Liver (tissue), 9 donors: Measurements from ENCODE around the gene CDH4. TPM values are rescaled to one million over a fixed set of nuclear protein-coding genes. Genes with fewer than 3 reads are reported as not detected.

Source experiments
- DNase-seq: peaks from one replicate; pipeline ENCODE4 v3.0.0-alpha.2; 2017; ENCODE audit warnings: low spot score
- H3K27ac ChIP-seq, 2 donors: one replicate each; pipeline ENCODE4 v1.7.0; 2013; ENCODE audit warnings: inconsistent platforms in 2 of 2, low read length in 2 of 2, control low read depth in 1 of 2, low read depth in 1 of 2, mild to moderate bottlenecking in 1 of 2
- H3K27me3 ChIP-seq, 4 donors: one replicate each; pipeline versions ENCODE4 v1.6.1 to v1.7.0; 2013; ENCODE audit warnings: low read length in 3 of 4, inconsistent platforms in 1 of 4, mild to moderate bottlenecking in 1 of 4, moderate library complexity in 1 of 4; ENCODE audit not compliant: control insufficient read depth in 4 of 4, insufficient read depth in 4 of 4
- H3K36me3 ChIP-seq, 4 donors: one replicate each; pipeline versions ENCODE4 v1.6.1 to v1.7.0; 2013; ENCODE audit warnings: low read length in 3 of 4, mild to moderate bottlenecking in 3 of 4, low read depth in 1 of 4, moderate library complexity in 1 of 4; ENCODE audit not compliant: control insufficient read depth in 4 of 4, insufficient read depth in 3 of 4
- H3K4me1 ChIP-seq, 4 donors: one replicate each; pipeline versions ENCODE4 v1.6.1 to v1.7.0; 2013; ENCODE audit warnings: low read length in 3 of 4, mild to moderate bottlenecking in 3 of 4, moderate library complexity in 1 of 4; ENCODE audit not compliant: control insufficient read depth in 4 of 4, insufficient read depth in 4 of 4
- H3K4me3 ChIP-seq, 3 donors: one replicate each; pipeline versions ENCODE4 v1.6.1 to v1.7.0; 2013; ENCODE audit warnings: low read length in 3 of 3, control low read depth in 1 of 3, low read depth in 1 of 3, mild to moderate bottlenecking in 1 of 3
- H3K9ac ChIP-seq, 2 donors: one replicate each; pipeline ENCODE4 v1.7.0; 2013; ENCODE audit warnings: low read length in 2 of 2, mild to moderate bottlenecking in 2 of 2, moderate library complexity in 2 of 2, control low read depth in 1 of 2, low read depth in 1 of 2
- H3K9me3 ChIP-seq, 4 donors: one replicate each; pipeline versions ENCODE4 v1.6.1 to v1.7.0; 2013; ENCODE audit warnings: low read length in 3 of 4; ENCODE audit not compliant: control insufficient read depth in 4 of 4
- CTCF ChIP-seq: fragments of 150-350 bp; IDR thresholded peaks from 2 replicates; pipeline ENCODE4 v1.5.1; 2017; ENCODE audit warnings: improper control_type of control experiment, low read depth, low read length; ENCODE audit not compliant: missing input control
- EGR1 ChIP-seq, 2 donors: IDR thresholded peaks; 2 replicates each; pipeline ENCODE4 v1.6.1; 2016 to 2018; ENCODE audit warnings: antibody characterized with exemption in 2 of 2, low read depth in 2 of 2
- FOXA1 ChIP-seq: IDR thresholded peaks from 2 replicates; pipeline ENCODE4 v1.6.1; 2016; ENCODE audit warnings: antibody characterized with exemption
- FOXA2 ChIP-seq: IDR thresholded peaks from 2 replicates; pipeline ENCODE4 v1.6.1; 2016; ENCODE audit warnings: antibody characterized with exemption
- HNF4A ChIP-seq, 2 donors: conservative IDR thresholded peaks; 2 replicates each; pipeline ENCODE4 v1.6.1; 2016; ENCODE audit warnings: antibody characterized with exemption in 2 of 2, mild to moderate bottlenecking in 2 of 2
- HNF4G ChIP-seq: IDR thresholded peaks from 2 replicates; pipeline ENCODE4 v1.6.1; 2016; ENCODE audit warnings: antibody characterized with exemption
- JUND ChIP-seq, 2 donors: IDR thresholded peaks; 2 replicates each; pipeline ENCODE4 v1.6.1; 2016; ENCODE audit warnings: antibody characterized with exemption in 2 of 2
- MAX ChIP-seq: IDR thresholded peaks from 2 replicates; pipeline ENCODE4 v1.6.1; 2016; ENCODE audit warnings: antibody characterized with exemption
- NR2F2 ChIP-seq: IDR thresholded peaks from 2 replicates; pipeline ENCODE4 v1.6.1; 2016; ENCODE audit warnings: antibody characterized with exemption
- REST ChIP-seq: IDR thresholded peaks from 2 replicates; pipeline ENCODE4 v1.6.1; 2016; ENCODE audit warnings: antibody characterized with exemption, mild to moderate bottlenecking
- RXRA ChIP-seq, 2 donors: IDR thresholded peaks; 2 replicates each; pipeline ENCODE4 v1.6.1; 2017 to 2018; ENCODE audit warnings: antibody characterized with exemption in 2 of 2, mild to moderate bottlenecking in 1 of 2
- SP1 ChIP-seq: IDR thresholded peaks from 2 replicates; pipeline ENCODE4 v1.6.1; 2018; ENCODE audit warnings: antibody characterized with exemption, mild to moderate bottlenecking
- YY1 ChIP-seq: IDR thresholded peaks from 2 replicates; pipeline ENCODE4 v1.6.1; 2016; ENCODE audit warnings: antibody characterized with exemption, mild to moderate bottlenecking
- WGBS: extraction: QIAGEN DNeasy Blood & Tissue Kit; methylation state at CpG from one replicate; pipeline ENCODE4 v1.1.7; 2013; 5-methylcytosine and 5-hydroxymethylcytosine counted together
- polyA plus RNA-seq, 2 donors: library from polyadenylated mRNA; stranded (reverse) in 1 of 2; unstranded in 1 of 2; fragments of 200-250 nt in 1 of 2; fragments of >200 nt in 1 of 2; fragmentation: Nextera tagmentation in 1 of 2; extraction: Ambion mirVana in 1 of 2; gene quantifications; one replicate each; pipeline versions ENCODE4 v1.2.1 to v1.2.3, GENCODE V29; 2013 to 2015
- total RNA-seq, 2 donors: library from RNA; depleted of rRNA; stranded (reverse); fragments of >200 nt; gene quantifications; one replicate each; pipeline ENCODE4 v1.2.3, GENCODE V29; 2014
- donor health status: healthy.
- donor health status: healthy.
- donor health status: healthy.
- donor health status: healthy.
- donor health status: healthy.

Gene CDH4
- total and polyA plus RNA-seq, 4 donors, result 0.03 to 0.25 (median 0.19) TPM; not detected in 1

GRCh38 chr20:61524951-61525666 is 273.0 kb downstream of the CDH4 start:
- Histone ChIP-seq H3K27me3 (peaks cover 0 to 4% (median under 1%) of the 10 kb centered on the region in 4 donors), H3K4me1 (no peaks in the 10 kb centered on the region), H3K27ac (no peak overlapping the region), H3K9me3 (no peaks in the 10 kb centered on the region), H3K4me3 (no peak overlapping the region), H3K9ac (no peak overlapping the region), H3K36me3 (no peaks in the 10 kb centered on the region)
- DNase-seq, result no peak
- WGBS, result 57% methylated on average over 13 of the region's 13 CpGs
- TF ChIP-seq EGR1 (IDR thresholded peaks at IDR 0.05; ENCODE audit: low read depth in 2 of 2) (no peak), YY1 (no peak), FOXA2 (no peak), RXRA (IDR thresholded peaks at IDR 0.05) (no peak)

GRCh38 chr20:61525781-61526431 is 273.8 kb downstream of the CDH4 start:
- no peak for TF ChIP-seq SP1
- no peak for TF ChIP-seq FOXA1
- TF ChIP-seq CTCF, result no peak
- no peak for TF ChIP-seq EGR1 (IDR thresholded peaks at IDR 0.05; ENCODE audit: low read depth in 2 of 2)
- no peak for TF ChIP-seq HNF4A (conservative IDR thresholded peaks at IDR 0.05)
- no peak for TF ChIP-seq MAX
- TF ChIP-seq NR2F2, result no peak
- TF ChIP-seq RXRA (IDR thresholded peaks at IDR 0.05), result no peak
- no peak for TF ChIP-seq HNF4G
- Histone ChIP-seq H3K4me1 (no peaks in the 10 kb centered on the region), H3K27ac (no peak overlapping the region), H3K4me3 (no peak overlapping the region), H3K9ac (no peak overlapping the region), H3K9me3 (no peaks in the 10 kb centered on the region), H3K36me3 (no peaks in the 10 kb centered on the region), H3K27me3 (peaks cover 0 to 4% (median under 1%) of the 10 kb centered on the region in 4 donors)
- DNase-seq, result no peak
- 51% methylated on average over 21 of the region's 21 CpGs for WGBS

- Histone ChIP-seq H3K9me3 (no peaks in the 10 kb centered on the region), H3K27me3 (peaks cover 0 to 4% (median under 1%) of the 10 kb centered on the region in 4 donors), H3K27ac (no peak overlapping the region), H3K9ac (no peak overlapping the region), H3K36me3 (no peaks in the 10 kb centered on the region), H3K4me3 (no peak overlapping the region), H3K4me1 (no peaks in the 10 kb centered on the region)
- no peak for DNase-seq
- TF ChIP-seq NR2F2 (no peak), HNF4A (conservative IDR thresholded peaks at IDR 0.05) (no peak), JUND (IDR thresholded peaks at IDR 0.05) (no peak), RXRA (IDR thresholded peaks at IDR 0.05) (no peak), FOXA2 (no peak), REST (no peak), HNF4G (no peak), YY1 (no peak), MAX (no peak)
- WGBS, result 89% methylated on average over 13 of the region's 13 CpGs
These were observed 274.8 kb downstream of the CDH4 start for GRCh38 chr20:61526907-61527306.
